GM18909 (cell line): Measurements from ENCODE around the gene CERCAM.
"Not testable (repeated sequence)": the region's sequence is repeated elsewhere in the genome, so short reads cannot be mapped to it uniquely, and the experiment has no call there.

Source experiments
- ATAC-seq: cut with Tn5 transposase; IDR thresholded peaks from one replicate; pipeline ENCODE4 v1.9.1; 2021; ENCODE audit warnings: mild to moderate bottlenecking; ENCODE audit not compliant: unreplicated experiment, poor library complexity

The CERCAM gene

DNA sequence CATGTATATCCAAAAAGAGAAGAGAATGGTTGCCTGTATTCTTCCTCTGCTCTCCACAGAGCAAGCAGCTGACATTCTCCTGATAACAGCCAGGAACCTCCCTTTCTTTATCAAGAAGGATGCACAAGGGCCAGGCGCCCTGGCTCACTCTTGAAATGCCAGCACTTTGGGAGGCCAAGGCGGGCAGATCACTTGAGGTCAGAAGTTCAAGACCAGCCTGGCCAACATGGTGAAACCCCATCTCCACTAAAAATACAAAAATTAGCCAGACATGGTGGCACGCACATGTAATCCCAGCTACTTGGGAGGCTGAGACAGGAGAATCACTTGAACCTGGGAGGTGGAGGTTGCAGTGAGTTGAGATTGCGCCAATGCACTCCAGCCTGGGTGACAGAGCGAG, 25.8 kb downstream of the CERCAM start:
- ATAC-seq = not testable (repeated sequence)

DNA sequence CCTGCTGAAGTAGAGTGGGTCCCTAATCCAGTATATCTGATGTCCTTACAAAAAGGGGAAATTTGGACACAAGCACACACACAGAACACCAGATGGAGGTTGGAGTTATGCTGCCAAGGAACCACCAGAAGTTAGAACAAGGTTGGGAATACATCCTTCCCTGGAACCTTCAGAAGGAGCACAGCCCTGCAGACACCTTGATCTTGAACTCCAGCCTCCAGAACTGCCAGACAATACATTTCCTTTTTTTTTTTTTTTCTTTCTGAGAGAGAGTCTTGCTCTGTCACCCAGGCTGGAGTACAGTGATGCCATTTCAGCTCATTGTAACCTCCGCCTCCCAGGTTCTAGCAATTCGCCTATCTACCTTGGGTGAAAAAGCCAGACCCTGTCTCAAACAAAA, 28.1 kb downstream of the CERCAM start:
- no peak for ATAC-seq

DNA sequence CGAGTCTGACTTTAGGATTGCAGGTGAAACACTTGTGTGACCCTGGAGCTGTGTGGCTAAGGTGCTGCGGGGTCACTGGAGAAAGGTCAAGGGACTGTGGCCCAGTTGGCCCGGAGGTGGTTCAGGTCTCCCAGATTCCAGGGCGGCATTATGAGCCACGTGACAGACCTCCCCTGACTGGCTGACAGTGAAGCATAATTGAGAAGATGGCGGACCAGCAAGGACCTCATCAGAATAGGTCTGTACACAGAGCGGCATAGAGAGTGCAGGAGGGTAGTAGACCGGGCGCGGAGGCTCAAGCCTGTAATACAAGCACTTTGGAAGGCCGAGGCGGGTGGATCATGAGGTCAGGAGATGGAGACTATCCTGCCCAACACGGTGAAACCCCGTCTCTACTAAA, 34.3 kb downstream of the CERCAM start:
- no peak for ATAC-seq

DNA sequence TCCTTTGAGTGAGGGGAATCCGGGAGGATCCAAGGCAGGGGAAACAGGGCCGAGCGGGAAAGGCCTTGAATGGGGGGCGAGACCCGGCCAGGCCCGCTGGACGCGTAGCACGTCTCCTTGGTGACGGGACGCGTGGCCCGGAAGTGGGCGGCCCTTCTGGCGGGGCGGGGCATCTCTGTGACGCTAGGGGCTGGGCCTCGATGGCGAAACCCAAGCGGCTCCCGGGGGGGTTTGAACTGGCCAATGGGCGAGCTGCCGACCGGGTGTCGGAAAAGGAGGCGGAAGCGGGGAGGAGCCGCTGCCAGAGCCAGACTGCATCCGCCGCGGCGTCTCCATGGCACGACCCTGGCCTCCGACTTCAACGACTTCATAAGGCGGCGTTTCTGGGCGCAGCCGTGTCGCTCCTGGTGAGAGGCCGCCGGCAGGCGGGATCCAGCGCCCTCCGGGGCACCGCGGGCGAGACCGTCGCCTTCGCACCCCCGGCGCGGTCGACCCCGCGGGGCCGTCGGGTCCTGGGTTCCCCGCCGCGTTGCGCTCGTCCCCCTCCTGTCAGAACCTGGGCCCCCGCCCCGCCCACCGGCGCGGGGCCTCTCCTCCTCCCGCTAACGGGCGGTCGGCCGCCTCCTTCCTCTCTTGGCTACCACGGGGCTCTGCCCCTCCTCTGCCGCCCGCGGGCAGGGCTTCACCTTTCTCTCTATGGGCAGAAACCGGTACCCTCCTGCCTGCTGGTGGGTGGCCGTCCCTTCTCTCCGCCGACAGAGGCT, 35.4 kb downstream of the CERCAM start, which contains the start of gene ODF2:
Gene ODF2 (plus strand): TSS at position 158 of the 764 bp plus-strand sequence. CDS start 86 bp downstream, at position 244.
- ATAC-seq = peak; percentile 85

DNA sequence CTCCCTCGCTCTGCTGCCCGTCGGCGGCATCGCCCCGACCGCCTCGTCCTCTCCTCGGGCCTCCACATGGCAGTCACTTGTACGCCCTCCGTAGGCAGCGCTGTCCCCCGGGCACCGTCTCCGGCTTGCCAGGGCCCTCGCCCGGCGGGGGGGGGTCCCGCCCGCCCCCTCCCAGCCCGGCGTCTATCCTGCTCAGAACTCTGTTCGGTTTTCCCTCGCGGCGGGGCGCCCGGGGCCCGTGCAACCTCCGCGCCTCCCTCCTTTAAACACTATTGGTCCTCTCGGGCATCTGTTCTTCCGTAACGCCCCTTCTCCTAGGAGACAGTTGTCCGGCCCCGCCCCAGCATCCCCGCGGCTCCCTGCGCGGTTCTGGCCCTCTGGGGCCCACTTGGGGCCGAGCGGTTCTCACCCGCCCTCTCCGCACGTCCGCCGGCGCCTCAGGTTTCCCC, 36.0 kb downstream of the CERCAM start:
- ATAC-seq = peak; percentile 52

DNA sequence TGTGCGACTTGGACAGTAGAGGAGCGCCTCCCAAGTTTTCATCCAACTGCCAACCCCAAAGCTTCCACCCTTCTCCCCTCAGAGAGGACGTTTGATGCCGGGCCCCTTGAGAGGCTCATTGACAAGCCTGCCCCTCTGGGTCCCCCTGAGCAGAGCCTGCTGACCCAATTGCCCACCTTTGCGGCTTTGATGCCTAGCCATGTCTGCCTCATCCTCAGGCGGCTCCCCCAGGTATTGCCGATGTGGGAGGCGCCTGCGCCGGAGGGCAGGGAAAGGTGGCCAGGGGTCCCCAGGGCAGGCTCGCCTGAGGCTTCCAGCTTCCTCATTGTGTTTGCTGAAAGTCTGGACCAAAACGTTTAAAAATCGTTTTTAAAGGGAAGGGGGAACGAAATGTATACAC, 36.5 kb downstream of the CERCAM start:
- ATAC-seq = no peak

DNA sequence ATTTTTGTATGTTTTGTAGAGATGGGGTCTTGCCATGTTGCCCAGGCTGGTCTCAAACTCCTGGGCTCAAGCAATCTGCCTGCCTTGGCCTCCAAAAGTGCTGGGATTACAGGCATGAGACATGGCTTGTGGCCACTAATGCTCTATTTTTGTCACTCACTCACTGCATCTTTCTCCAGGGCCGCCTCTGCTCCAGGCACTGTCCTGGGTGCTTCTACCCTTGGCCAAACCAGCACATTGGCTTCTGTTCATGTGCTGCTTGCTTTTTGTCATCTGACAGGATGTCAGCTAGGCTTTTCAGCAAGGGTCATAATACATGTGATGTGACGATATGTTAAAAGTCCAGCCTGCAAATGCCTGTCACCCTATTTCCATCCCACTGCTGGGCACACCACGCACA, 38.4 kb downstream of the CERCAM start:
- no peak for ATAC-seq

DNA sequence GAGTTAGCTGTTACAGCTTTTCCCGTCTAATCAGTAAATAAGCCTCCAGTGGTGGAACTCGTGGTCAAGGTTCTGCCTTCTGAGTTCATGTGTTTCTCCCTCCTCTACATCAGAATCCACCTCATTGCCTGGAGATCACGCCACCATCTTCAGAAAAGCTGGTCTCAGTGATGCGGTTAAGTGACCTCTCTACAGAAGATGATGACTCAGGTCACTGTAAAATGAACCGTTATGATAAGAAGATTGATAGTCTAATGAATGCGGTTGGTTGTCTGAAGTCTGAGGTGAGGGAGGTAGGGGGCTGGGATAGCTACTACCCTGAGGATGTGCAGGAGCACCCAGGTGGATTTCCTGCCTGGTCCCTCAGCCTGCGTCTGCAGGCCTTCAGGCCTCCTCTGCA, 48.4 kb downstream of the CERCAM start:
- ATAC-seq = no peak

DNA sequence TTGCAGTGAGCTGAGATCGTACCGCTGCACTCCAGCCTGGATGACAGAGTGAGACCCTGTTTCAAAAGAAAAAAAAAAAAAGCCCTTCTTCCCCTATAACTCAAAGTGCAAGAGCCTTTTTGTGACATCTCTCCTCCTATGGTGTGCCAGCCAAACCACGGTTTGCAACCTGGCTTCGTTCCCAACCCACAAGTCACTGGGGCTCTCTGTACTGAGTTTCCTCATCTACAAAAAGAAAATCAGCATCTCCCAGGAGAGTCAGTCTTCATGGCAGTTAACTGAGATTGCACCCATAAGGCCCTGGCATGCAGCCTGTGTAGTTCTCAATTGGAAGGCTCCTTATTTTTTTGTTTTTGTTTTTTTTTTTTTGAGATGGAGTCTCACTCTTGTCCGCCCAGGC, 49.9 kb downstream of the CERCAM start:
- no peak for ATAC-seq

DNA sequence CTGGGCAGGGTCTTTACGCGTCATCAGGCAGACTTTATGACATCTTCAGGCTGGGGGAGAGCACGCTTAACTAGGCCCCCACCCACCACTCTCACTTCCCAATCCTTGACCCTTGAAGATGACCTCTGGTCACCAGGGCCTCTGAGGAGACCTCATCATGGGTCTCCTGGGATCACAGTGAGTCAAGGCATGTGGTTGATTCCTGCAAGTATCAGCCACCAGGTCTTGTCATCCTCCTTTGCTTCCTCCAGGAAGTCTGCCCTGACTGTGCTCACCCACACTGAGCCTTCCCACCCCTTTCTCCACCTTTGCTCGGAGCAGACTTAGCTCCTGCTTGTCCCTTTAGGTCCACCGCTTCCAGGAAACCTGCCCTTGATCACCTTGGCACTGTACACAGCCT, 52.4 kb downstream of the CERCAM start:
- ATAC-seq = no peak

DNA sequence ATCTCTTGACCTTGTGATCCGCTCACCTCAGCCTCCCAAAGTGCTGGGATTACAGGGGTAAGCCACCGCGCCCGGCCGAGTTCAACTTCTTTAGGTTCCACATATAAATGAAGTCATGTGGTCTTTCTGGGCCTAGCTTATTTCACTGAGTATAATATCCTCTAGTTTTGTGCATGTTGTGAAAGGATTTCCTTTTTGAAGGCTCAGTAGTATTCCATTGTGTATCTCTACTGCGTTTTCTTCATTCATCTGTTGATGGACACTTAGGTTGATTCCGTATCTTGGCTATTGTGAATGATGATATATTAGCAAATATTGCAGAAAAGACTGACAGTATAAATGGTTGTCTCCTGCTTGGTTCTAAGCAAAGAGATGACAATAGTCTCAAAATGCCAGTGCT, 55.2 kb downstream of the CERCAM start:
- no peak for ATAC-seq

DNA sequence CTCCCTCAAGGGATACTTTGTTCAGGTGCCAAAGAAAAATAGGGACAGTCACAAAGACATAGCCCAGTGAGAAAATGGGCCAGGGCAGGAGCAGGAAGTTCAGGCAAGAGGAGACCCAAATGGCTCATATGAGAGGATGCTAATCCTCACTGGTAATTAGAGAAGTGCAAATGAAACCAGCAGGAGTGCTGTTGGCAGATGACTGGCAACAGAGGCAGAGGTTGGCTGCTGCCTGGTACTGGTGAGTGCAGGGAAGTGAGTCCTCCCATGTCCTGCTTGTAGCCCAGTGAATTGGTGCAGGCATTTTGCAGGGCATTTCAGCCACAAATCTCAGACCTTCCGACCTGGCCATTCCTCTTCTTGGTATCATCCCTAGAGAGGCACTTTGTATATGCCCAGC, 58.6 kb downstream of the CERCAM start:
- no peak for ATAC-seq

DNA sequence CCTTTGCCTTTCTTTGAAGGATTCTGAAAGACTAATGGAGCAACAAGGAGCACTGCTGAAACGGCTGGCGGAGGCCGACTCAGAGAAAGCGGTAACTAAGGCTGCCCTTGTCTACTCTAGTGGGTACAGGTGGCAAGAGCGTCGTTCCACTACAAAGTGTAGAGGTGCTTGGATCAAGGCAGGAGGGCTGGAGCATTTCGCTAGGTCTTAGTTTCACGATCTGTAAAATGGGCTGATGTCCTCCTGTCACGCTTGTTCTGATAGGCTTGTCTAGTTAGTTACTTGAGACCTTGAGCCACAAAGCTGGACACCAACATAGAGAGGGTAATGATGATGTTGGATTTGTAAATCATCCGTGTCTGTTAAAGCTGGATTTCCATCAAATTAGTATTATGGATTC, 60.9 kb downstream of the CERCAM start:
- ATAC-seq = no peak

DNA sequence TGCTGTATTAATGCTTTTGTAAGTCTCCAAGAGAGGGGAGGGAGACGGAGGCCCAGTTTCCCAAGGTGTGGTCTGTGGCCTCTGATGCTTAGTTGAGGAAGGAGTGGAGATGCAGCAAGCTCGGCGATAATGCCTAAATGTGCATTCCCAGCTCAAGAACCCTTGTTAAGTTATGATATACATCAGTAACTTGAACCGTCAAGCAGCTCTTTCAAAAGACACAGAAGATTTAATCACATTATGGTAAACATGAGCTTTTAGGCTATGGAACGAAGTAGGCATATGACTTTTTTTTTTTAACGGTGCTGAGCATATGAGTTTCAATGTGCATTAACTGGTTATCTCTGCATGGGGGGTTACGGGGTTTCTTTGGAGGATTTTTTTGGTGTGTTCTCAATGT, 61.5 kb downstream of the CERCAM start:
- ATAC-seq = no peak

DNA sequence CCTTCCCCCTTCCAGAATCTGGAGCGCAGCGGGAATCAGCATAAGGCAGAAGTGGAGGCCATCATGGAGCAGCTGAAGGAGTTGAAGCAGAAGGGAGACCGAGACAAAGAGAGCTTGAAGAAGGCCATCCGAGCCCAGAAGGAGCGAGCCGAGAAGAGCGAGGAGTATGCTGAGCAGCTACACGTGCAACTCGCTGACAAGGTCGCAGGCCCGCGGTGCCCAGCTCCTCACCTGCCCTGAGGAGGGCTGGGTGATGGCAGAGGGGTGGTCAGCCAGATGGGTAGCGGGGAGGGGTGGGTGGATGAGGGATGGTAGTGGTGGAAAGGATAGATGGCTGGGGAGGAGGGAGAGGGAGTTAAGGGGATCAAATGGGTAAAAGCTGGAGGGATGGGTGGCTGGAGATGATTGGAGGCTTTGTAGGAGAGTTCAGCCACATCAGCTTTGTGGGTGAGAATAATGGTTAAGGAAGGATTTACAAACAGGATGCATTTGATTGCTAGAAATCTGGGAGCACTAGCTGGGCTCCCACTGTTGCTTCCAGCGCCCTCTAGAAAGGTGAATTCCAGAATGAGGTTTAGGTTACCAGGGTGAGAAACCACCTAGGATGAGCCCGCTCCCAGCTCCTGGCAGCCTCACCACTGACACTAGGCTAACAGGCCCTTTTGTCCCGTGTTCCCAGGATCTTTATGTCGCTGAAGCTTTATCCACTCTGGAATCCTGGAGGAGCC, 64.2 kb downstream of the CERCAM start:
- ATAC-seq = no peak

DNA sequence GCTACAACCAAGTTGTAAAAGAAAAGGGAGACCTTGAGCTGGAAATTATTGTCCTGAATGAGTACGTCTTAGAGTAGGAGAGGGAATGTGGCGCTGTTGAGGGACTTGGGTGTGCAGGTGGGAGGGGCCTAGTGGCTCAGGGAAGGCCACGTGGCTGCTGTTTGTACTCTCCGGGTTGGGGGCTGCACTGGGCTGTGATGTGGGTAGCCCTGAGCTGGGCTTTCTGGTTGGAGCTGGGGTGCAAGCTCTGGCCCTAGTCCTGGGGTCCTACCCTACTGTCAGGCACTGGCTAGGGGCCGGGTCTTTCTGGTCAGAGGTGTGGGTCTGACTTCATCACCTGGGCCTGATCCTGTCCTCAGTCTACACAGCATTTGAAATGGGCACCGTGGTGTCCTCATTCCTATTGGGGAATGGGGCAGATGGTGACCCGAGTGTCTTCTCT, 64.8 kb downstream of the CERCAM start:
- ATAC-seq = no peak

DNA sequence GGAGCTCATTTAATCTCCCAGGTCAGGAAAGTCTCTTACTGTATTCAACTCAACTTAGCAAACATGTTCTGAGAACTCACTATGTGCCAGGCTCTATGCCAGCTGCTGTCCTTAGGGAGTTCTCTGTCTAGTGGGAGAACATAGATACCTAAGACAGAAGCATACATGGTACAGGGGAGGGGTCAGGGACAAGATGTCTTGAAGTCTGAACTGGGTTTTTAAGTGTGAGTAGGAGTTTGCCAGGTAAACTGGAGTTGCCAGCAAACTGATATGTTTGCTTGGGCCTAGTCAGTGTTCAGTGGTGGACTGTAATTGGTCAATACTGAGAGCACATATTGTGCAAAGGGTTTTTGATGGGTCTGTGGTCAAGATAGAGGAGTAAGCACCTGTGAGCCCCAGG, 65.5 kb downstream of the CERCAM start:
- no peak for ATAC-seq
